HG02885 (cell line): ENCODE results near the gene MICAL3.
"Not testable (repeated sequence)": the region's sequence is repeated elsewhere in the genome, so short reads cannot be mapped to it uniquely, and the experiment has no call there.

Experiments
- ATAC-seq: cut with Tn5 transposase; IDR thresholded peaks from one replicate; pipeline ENCODE4 v1.9.1; 2021; ENCODE audit warnings: mild to moderate bottlenecking; ENCODE audit not compliant: unreplicated experiment, poor library complexity

The MICAL3 gene

DNA sequence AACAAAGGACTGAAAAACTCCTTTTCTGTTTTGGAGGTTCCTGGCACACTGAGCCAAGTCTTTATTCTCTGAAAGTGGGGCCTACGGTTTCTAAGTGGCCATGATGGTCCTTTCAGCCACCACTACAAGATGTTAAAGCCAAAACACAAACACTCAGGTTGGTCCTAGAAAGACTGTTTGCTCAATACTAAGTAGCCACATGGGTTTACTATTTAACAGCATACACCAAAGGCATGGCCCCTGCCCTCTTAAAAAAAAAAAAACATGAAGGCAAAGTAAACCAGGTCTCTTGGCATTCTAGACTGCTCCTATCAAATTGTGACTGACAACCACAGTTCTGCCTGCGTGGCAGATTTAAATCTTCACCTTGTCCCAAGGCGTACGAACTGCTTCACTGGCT lies 126.5 kb downstream of the MICAL3 start:
- ATAC-seq = no peak

DNA sequence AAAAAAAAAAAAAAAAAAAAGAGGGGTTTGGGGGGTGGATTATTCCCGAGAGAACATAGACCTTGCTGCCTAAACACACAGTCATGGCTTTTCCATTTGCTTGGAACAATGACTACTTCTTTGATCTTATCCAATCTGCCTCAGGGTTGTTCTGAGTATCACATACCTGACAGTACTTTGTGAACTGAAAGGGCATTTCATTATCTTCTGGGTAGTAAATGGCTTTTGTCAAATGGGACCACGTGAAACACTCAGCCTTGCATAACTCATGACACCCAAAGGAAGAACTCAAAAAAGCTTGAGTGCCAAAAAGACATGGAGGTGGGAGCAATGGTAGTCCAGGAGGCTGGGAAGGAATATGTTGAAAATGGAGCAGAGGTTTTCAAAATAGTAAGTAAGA lies 126.9 kb downstream of the MICAL3 start:
- ATAC-seq = no peak

DNA sequence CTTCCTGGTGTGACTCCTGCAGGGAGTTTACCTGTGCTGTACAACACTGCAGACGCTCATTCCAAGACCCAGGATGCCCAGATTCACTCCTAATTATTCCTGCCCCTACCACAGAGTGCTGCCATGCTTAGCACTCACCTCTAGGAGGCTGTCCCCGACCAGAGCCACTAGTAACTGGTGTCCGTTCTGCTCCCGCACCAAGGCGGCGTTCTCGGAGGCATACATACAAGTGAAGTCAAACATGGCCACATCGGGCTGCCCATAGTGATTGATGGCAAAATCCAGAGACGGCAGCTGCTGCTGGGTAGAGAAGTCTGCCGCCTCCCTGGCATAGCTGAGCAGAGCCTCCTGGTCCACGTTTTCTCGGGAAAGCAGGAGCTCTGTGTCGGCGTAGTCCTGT lies 127.8 kb downstream of the MICAL3 start:
- no peak for ATAC-seq

DNA sequence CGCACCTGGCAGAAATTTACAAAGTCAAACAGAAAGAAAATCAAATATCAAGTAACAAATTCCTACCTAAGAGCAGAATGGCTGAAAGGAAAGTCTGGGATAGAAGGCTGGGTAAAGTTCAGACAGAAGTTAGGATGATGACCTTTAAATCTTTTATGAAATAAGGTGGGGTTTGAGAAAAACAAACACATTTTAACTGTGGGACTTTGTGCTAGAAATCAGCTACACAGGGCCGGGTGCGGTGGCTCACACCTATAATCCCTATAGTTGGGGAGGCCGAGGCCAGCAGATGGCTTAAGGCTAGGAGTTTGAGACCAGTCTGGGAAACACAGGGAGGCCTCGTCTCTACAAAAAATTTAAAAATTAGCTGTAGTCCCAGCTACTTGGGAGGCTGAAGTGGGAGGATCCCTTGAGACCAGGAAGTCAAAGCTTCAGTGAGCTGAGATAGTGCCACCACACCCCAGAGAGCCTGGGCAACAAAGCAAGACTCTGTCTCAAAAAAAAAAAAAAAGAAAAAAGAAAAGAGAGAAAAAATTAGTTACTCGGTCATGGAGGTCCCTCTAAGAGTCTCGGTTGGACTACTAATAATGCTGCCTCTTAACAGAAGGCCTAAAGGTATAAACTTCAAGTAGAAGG lies 130.3 kb downstream of the MICAL3 start:
- no peak for ATAC-seq

DNA sequence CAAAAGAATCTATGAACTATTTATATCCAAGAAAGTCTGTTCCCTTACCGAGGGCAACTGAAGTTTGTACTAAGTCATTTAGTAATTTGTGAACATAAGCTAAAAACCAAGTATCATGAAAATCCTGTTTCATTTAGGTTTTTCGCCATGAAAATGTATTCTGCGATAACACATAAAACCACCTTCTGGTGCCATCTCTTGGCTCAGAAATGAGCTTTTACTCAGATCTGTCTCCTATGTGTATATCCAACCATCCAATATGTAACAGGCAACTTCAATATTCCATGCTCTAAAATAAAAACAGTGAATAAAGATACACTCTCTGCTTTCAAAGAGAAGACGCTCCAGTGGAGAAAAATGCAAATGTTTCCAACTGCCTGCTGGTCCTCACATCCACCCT lies 132.0 kb downstream of the MICAL3 start:
- ATAC-seq = no peak

DNA sequence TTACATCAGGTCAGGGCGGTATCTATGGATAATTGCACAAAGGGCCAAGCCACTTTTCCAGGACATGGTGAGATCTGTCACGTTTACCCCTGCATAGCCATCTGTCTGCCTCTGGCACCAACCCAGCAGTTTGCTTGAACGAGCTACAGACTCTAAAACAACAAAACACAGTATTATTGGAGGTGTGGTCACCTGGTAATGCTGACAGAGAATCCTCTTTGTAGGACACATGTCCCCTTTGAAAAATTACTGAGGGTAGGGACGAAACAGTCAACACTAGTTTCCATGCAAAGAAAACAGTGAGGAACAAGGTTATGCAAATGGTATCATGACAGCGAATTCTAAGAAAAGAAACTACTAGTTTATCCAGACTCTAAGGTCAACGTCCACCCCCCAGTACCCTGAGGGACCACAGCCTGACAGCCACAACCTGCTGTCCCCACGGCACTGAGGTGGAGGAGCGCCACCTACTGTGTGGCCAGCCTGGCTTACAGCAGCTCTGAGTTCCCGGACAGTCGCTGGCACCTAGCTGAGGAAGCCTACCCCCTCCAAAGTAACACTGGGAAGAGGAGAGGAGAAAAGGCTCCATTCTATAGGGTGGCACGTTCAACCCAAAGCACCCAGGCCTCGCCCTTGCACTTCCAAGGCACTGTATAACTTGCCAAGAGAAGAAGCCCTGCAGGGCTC lies 132.7 kb downstream of the MICAL3 start:
- ATAC-seq = no peak

DNA sequence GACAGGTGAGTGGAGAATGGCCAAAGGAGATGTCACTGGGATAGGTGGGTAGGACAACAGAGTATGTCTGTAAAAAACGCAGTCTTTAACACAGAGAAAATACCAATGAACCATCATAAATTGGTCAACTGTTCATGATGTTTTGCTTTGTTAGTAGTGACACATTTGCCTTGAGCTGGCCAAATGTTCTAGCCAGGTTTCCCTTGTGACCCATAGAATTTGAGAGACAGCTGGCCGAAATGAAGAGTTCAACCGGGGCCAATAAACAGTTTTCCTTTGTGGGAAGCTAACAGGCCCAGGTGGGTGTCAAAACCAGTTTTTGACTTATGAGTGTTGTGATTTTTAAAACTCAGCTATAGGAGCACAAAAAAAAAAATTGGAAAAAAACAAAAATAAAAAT lies 133.5 kb downstream of the MICAL3 start:
- no peak for ATAC-seq

DNA sequence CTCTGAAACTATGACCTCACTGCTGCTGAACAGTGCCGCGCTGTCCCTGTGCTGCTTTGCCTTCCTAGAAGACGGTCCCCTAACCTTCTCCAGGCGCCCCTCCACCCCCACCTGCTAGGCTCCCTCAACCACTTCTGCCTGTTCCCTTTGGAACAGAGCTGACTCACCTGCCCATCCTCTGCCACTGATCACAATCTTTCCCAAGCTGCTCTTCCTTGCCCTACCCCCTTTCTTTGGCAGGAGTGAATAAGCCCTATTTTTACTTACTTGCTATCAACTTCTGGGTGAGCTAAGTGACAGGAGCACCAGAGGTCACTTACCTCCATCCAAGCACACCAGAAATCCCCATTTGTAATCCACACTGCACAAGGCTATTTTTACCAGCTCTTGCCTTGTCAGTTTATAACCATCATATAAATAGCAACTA lies 134.1 kb downstream of the MICAL3 start:
- no peak for ATAC-seq

DNA sequence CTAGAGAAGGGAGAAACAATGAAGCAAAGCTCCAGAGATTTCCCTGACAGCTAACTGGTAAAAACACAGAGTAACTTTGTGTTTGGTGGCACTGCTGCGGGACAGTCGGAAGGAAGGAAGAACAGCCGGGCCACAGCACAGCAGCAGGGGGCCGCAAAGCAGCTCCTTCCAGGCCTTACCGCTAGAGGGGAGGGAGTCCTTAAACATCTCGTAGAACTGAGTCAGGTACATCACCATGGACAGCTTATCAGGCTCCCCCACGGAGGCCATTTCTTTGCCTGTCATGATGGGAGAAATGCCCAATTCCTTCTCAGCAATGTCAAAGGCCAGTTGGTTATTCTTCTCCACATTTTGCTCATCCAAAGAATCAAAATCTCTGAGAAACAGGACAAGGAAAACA lies 135.5 kb downstream of the MICAL3 start:
- no peak for ATAC-seq

DNA sequence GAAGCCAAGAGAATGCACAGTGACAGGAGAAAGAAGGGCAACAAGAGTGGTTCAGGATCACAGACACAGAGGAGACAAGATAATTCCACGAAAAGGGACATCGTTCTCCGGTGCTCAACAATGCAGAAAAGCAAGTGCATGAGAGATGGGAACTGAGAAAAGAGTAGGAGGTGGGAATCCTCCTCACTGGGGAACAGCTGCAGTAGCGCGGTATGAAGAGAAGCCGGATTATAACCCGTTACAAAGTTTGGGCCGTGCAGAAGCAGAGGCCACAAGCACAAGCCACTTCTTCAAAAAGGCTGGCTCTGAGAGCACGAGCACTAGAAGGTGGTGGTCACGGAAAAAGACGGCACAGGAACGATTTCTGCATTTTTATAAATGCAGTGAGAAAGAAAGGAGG lies 135.9 kb downstream of the MICAL3 start:
- ATAC-seq = no peak

DNA sequence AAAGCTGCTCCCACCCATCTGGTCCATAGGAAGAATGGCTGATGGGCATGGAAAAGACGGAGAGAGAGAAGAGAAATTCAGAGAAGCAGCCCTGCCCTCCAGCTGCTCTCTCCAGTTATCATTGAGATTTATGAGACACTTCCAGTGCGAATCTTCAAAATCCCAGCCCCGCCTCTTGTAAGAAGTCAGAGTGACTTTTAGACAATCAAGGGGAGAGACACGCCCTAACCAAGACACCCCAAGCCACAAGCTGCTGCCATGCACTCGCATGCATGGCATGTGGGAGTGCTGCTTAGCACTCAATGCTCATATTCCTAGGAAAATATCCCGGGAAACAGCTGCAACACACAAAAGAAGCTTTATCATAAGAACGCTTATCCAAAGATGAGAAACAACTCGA lies 139.5 kb downstream of the MICAL3 start:
- ATAC-seq = no peak

DNA sequence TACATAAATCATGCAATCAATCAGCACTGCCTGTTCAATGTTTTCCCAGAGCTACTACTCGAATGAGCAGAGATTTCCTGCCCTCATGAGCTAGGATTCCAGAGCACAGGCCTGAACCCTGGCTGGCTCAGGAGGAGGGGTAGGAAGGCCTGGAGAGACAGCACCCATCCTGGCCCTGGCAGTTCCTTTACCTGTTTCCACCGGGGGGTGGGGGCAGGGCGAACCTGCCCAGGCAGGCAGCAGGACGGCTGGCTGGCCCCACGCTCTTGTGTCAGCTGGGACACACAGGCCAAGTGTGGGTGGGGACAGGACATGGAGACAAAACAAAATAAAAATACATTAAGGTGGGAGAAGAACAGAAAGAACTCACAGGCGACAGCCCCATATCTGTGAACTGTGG lies 140.3 kb downstream of the MICAL3 start:
- ATAC-seq = no peak

DNA sequence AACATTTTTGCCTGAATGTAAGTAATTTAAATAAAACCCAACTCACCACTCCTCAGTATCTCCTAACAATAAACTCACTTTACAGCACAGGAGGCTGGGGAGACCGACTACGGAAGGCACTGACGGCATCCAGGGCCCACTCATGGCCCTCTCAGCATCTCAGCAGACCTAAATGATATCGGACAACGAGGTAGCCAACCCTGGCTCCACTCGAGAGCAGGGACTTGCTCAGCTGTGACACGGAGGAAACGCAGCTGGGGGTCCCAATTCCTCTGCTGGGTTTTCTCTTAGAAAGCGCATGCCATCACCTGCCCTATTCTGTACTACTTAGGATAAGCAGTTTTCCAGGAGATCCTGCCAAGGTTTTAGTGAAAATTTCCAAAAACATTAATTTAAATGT lies 141.0 kb downstream of the MICAL3 start:
- ATAC-seq = no peak

DNA sequence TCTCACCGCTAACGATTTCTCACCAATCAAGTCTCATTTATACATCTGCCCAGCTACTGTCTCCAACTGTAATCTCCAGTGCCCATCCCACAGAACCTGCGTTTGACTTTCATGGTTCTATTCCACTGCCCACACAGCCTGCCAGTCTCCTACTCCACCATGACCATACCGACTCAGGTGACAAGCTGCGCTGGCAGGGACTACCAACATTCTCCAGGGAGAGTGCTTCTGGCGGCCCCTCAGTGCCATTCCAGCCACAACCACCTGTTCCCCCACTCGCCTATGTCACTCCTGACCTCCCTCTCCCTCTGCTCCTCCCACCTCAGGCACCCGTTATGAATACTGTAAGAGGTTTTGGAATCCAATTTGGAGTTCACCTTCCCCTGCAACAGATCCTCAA lies 141.6 kb downstream of the MICAL3 start:
- ATAC-seq = no peak

DNA sequence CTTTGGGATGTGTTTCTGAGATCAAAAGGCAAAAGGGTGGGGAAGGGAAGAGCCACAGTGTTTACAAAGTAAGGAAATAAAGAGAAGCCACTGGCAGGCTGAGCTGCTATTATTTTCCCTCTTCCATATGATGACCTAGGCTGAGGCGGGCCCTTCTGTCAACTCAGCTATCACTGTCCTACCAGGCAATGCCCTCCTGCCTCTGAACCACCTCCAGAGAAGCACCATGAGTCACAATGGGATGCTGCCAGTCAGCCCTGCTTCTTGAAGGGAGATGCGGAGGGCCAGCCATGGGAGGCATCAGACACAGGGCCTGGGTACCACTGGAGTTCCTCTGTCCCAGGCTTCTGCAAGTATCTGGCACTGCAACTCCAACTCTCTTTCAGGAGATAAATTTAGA lies 142.2 kb downstream of the MICAL3 start:
- ATAC-seq = no peak

DNA sequence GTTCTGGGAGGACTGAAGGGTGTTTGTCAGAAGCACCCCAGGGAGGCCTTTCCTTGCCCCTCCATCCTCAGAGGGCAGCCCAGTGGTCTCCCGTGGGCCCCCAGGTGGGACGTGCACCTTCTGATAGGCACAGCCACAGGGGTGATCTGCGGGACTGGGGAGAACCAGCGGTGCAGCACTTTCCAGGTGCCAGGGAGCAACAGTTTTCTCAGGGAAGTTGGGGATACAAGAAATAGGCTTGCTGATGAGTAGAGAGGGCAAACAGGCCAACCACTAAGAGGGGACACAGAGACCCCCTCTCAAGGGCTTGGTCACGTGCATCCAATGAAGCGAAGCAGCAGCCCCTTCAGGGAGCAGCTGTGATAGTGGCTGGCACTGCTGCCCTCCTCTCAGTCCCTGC lies 143.0 kb downstream of the MICAL3 start:
- no peak for ATAC-seq

DNA sequence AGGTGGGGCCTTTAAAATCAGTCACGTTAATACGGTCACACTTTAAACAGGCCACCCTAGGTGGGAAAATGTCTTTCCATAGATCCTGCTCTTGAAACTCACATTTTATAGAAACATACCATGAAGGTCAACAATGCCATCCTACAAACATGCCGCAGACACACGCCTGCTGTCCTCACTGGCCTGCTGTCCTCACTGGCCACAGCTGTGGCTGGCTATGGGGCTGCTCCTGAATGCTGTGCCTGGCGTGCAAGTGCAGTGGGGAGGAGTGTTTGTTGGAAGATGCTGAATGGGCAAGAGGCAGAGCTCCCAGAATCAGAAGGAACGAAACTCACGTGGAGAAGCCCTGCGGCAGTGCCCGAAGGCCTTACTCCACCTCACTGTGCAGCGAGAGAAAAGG lies 143.9 kb downstream of the MICAL3 start:
- no peak for ATAC-seq

DNA sequence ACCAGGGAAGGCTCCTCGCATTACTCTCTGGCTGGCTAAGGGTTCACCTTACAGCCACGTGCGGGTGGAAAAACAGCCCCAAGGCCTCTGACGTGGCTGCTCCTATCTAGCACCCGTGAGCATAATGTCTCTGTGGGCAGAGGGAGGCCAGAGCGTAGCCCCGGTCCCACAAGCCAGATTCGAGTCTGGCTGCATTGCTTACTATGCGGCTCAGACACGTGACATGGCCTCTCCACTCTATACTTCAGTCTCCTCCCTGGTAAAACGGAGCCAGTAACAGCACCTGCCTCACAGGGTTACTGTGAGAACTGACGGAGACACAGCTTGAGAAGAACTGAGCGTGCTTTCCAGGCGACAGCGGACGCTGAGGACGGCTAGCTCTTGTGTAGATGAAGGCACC lies 144.3 kb downstream of the MICAL3 start:
- ATAC-seq = no peak

DNA sequence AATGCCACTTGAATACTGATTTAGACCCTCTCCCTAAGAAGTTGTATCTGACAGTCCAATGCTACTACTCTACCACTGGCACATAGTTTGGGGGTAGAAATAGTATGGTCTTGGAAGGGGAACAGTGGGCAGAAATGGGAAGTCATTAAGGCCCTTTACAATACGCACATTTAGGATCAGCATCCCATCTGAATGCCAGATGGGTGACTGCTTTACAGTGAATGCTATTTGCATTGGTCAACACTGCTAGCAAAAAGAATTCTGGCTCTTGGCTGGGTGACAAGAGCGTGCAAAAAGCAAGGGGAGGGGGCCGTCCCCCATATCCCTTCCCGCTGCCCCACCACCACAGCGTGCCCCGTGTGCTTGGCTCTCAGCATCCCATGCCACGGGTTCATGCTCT lies 145.4 kb downstream of the MICAL3 start:
- no peak for ATAC-seq

DNA sequence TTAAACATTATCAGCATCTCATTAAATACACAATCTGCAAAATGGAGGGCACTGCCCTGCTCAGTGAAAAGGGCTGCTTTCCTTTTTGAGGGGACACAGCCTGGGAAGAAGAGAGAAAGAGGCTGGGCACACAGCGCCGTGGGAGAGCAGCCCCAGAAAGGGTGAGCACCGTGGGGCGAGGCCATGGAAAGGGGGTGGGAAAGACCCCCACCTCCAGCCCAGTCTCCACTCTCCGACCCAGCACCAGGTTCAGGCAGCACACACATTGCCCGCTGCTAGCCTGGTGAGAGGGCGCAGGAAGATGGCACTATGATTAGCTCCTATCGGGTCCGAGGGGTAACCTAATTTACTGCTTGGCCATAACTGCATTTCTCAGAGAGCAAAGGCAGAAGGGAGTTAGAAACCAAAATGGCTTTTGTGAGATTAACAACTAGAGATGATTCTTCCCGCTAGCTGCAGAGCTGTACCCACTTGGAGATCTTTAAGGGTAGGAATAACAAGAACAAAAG lies 146.1 kb downstream of the MICAL3 start:
- ATAC-seq = no peak

DNA sequence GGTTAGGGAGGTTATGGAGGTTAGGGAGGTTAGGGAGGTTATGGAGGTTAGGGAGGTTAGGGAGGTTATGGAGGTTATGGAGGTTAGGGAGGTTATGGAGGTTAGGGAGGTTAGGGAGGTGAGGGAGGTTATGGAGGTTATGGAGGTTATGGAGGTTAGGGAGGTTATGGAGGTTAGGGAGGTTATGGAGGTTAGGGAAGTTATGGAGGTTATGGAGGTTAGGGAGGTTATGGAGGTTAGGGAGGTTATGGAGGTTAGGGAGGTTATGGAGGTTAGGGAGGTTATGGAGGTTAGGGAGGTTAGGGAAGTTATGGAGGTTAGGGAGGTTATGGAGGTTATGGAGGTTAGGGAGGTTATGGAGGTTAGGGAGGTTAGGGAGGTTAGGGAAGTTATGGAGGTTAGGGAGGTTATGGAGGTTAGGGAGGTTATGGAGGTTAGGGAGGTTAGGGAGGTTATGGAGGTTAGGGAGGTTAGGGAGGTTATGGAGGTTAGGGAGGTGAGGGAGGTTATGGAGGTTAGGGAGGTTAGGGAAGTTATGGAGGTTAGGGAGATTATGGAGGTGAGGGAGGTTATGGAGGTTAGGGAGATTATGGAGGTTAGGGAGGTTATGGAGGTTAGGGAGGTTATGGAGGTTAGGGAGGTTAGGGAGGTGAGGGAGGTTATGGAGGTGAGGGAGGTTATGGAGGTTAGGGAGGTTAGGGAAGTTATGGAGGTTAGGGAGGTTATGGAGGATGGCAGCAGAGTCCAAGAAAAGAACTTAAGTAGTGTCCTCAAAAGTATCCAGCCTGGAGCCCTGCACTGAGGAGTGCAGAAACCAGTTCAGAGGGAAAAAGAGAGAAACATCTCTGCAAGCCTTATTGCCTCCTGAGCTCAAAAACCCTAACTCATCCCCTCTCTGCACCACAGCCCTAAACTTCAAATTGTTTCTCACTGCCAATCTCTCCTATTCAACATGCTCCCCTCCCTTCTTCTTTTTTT lies 147.2 kb downstream of the MICAL3 start:
- not testable (repeated sequence) for ATAC-seq
